Vagina (tissue), 2 donors: Measurements from ENCODE around the gene SLC6A1.

Experiments
- CTCF ChIP-seq, 3 experiments: fragments of 450-650 bp in 2 of 3; fragments of 200-600 bp in 1 of 3; sonication (generic) in 1 of 3; IDR thresholded peaks; one replicate each; pipeline ENCODE4 v1.5.1; 2017 to 2019; ENCODE audit warnings: antibody characterized with exemption in 3 of 3, mild to moderate bottlenecking in 2 of 3, moderate library complexity in 2 of 3
- POLR2A ChIP-seq, 2 donors: fragments of 450-650 bp; IDR thresholded peaks; one replicate each; pipeline ENCODE4 v1.6.1; 2017; ENCODE audit warnings: antibody characterized with exemption in 2 of 2, mild to moderate bottlenecking in 2 of 2, moderate library complexity in 2 of 2
- POLR2AphosphoS5 ChIP-seq, 2 donors: sonication (generic); formaldehyde crosslinking; IDR thresholded peaks; one replicate each; pipeline ENCODE4 v1.9.0; 2017; ENCODE audit warnings: antibody characterized with exemption in 2 of 2, mild to moderate bottlenecking in 2 of 2, low read depth in 1 of 2; ENCODE audit not compliant: insufficient read depth in 1 of 2

GRCh38 chr3:10946526-10946925 is 46.0 kb upstream of the SLC6A1 start:
- no peak for TF ChIP-seq POLR2A (IDR thresholded peaks at IDR 0.05)
- no peak for TF ChIP-seq CTCF (IDR thresholded peaks at IDR 0.05)
- no peak for TF ChIP-seq POLR2AphosphoS5 (IDR thresholded peaks at IDR 0.05; ENCODE audit: insufficient read depth in 1 of 2, low read depth in 1 of 2)
